Lower lobe of right lung (tissue), 2 donors: ENCODE measurements around the gene DUOX1. TPM values are rescaled to one million over a fixed set of nuclear protein-coding genes. Genes with fewer than 3 reads are reported as not detected.
"Not testable (repeated sequence)": the region's sequence is repeated elsewhere in the genome, so short reads cannot be mapped to it uniquely, and the experiment has no call there.

ENCODE experiments used
- ATAC-seq, 2 donors: fragments of 200-7000 bp; cut with Tn5 transposase; one replicate each; pipeline ENCODE4 v1.9.1; 2020 to 2022; ENCODE audit warnings: mild to moderate bottlenecking in 2 of 2, moderate library complexity in 2 of 2
- DNase-seq: peaks from one replicate; pipeline ENCODE4 v3.0.0-alpha.2; 2020
- H3K27ac ChIP-seq: fragments of 200-600 bp; one replicate; pipeline ENCODE4 v1.8.0; 2022
- H3K27me3 ChIP-seq: fragments of 200-600 bp; one replicate; pipeline ENCODE4 v1.8.0; 2022; ENCODE audit warnings: low read depth
- H3K36me3 ChIP-seq: fragments of 200-600 bp; one replicate; pipeline ENCODE4 v1.8.0; 2022; ENCODE audit warnings: mild to moderate bottlenecking
- H3K4me1 ChIP-seq: fragments of 200-600 bp; one replicate; pipeline ENCODE4 v1.8.0; 2022
- H3K4me3 ChIP-seq: fragments of 200-600 bp; one replicate; pipeline ENCODE4 v1.8.0; 2022; ENCODE audit warnings: mild to moderate bottlenecking
- H3K9me3 ChIP-seq: fragments of 200-600 bp; one replicate; pipeline ENCODE4 v1.8.0; 2022
- CTCF ChIP-seq: fragments of 200-600 bp; IDR thresholded peaks from one replicate; pipeline ENCODE4 v1.8.0; 2022; ENCODE audit warnings: antibody characterized with exemption, mild to moderate bottlenecking
- intact Hi-C: fragments of 100-400 bp; cut with DNase I; formaldehyde crosslinking; loops from one replicate; pipeline ENCODE4 v1.11.0; 2022
- total RNA-seq: library from RNA; stranded (reverse); fragmentation: NEBNext Ultra II Directional; extraction: Animal tissue kit (Norgen Biotek cat#: 25700); gene quantifications from one replicate; pipeline ENCODE4 v1.2.1, GENCODE V29; 2021
- donor health status: DM: no; HTN: yes; CAD: no; lungs with severe emphysema.

The DUOX1 gene
- total RNA-seq, 1 donor from 2014 or later, result 317 TPM

- H3K36me3 ChIP-seq, result no peaks in the 10 kb centered on the region
- no peak for TF ChIP-seq CTCF
- no peaks in the 10 kb centered on the region for H3K4me1 ChIP-seq
- no peaks in the 10 kb centered on the region for H3K9me3 ChIP-seq
- no peak overlapping the region for H3K4me3 ChIP-seq
- DNase-seq (no peak), ATAC-seq (no peak)
- peaks cover 4% of the 10 kb centered on the region for H3K27me3 ChIP-seq
- no peak overlapping the region for H3K27ac ChIP-seq
- intact Hi-C loops, result no loop called here
These were observed 28.7 kb upstream of the DUOX1 start for GRCh38 chr15:45100884-45101625.

- ATAC-seq (no peak), DNase-seq (no peak)
- Histone ChIP-seq H3K36me3 (no peaks in the 10 kb centered on the region), H3K27me3 (peaks cover 4% of the 10 kb centered on the region), H3K4me3 (no peak overlapping the region), H3K9me3 (no peaks in the 10 kb centered on the region), H3K4me1 (no peaks in the 10 kb centered on the region), H3K27ac (no peak overlapping the region)
- intact Hi-C loops, result no loop called here
- TF ChIP-seq CTCF, result no peak
These were observed 28.0 kb upstream of the DUOX1 start for GRCh38 chr15:45101749-45102148.

- no peaks in the 10 kb centered on the region for H3K4me1 ChIP-seq
- DNase-seq (no peak), ATAC-seq (no peak)
- intact Hi-C loops, result no loop called here
- H3K9me3 ChIP-seq, result no peaks in the 10 kb centered on the region
- H3K27me3 ChIP-seq, result peaks cover 4% of the 10 kb centered on the region
- no peaks in the 10 kb centered on the region for H3K36me3 ChIP-seq
- H3K4me3 ChIP-seq, result no peak overlapping the region
- H3K27ac ChIP-seq, result no peak overlapping the region
- TF ChIP-seq CTCF, result no peak
These were observed 27.6 kb upstream of the DUOX1 start for GRCh38 chr15:45102226-45102625.

- peaks cover 17% of the 10 kb centered on the region for H3K27me3 ChIP-seq
- H3K4me3 ChIP-seq, H3K27ac ChIP-seq, intact Hi-C loops, H3K36me3 ChIP-seq, DNase-seq, ATAC-seq, H3K9me3 ChIP-seq, H3K4me1 ChIP-seq: not testable (repeated sequence)
These were observed 25.6 kb upstream of the DUOX1 start for GRCh38 chr15:45104170-45104569.

- Histone ChIP-seq H3K27me3 (peaks cover 25% of the 10 kb centered on the region), H3K4me1 (no peaks in the 10 kb centered on the region), H3K36me3 (no peaks in the 10 kb centered on the region), H3K9me3 (no peaks in the 10 kb centered on the region), H3K4me3 (no peak overlapping the region), H3K27ac (no peak overlapping the region)
- intact Hi-C loops, result no loop called here
- no peak for TF ChIP-seq CTCF
- ATAC-seq (no peak), DNase-seq (no peak)
These were observed 24.2 kb upstream of the DUOX1 start for GRCh38 chr15:45105586-45105985.

- no peak for DNase-seq
- H3K27me3 ChIP-seq, result peaks cover 25% of the 10 kb centered on the region
- no peak overlapping the region for H3K4me3 ChIP-seq
- no peak overlapping the region for H3K27ac ChIP-seq
- H3K4me1 ChIP-seq, result no peaks in the 10 kb centered on the region
- no peaks in the 10 kb centered on the region for H3K9me3 ChIP-seq
- no peak for TF ChIP-seq CTCF
- no peaks in the 10 kb centered on the region for H3K36me3 ChIP-seq
- intact Hi-C loops, result no loop called here
- no peak for ATAC-seq
These were observed 23.6 kb upstream of the DUOX1 start for GRCh38 chr15:45106002-45106790.
